ENCODE measurements around the gene IL17C.

Gene IL17C

DNA sequence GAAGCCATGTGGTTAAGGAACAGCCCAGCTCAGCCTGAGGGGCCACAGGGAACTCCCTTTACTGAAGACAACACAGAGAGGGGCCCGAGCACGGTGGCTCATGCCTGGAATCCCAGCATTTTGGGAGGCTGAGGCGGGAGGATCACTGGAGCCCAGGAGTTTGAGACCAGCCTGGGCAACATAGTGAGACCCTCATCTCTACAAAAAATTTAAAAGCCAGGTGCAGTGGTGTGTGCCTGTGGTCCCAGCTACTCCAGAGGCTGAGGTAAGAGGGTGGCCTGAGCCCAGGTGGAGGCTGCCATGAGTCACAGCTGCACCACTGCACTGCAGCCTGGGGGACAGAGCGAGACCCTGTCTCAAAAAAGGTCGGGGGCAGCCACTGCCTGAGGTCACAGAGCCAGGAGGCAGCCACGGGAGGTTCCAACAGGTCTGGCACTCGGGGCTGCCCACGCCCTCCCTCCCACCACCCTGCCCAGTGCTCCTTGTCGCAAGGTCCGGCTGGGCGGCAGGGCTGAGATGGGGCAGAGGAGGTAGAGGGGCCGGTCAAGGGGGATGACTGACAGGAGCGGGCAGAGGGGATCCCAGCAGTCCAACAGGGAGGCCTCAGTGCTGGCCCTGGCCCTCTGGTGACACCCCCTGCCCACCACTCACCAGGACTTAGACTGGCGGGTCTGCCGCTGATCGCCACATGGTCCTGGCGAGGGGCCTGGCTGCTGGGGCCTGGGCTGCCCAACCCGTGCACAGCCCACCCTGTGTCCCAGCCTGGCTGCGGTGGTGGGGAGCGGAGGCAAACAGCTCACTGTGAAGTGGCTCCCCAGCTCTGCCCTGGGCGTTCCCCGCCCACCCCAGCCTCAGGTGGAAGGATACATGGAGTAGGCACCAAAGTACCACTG lies 9.1 kb downstream of the IL17C start:
- DNase-seq: no peak

GRCh38 chr16:88649195-88649923 lies 11.0 kb downstream of the IL17C start:
- DNase-seq: no peak

GRCh38 chr16:88649924-88650748 lies 11.8 kb downstream of the IL17C start:
- DNase-seq: peak; percentile 44

DNA sequence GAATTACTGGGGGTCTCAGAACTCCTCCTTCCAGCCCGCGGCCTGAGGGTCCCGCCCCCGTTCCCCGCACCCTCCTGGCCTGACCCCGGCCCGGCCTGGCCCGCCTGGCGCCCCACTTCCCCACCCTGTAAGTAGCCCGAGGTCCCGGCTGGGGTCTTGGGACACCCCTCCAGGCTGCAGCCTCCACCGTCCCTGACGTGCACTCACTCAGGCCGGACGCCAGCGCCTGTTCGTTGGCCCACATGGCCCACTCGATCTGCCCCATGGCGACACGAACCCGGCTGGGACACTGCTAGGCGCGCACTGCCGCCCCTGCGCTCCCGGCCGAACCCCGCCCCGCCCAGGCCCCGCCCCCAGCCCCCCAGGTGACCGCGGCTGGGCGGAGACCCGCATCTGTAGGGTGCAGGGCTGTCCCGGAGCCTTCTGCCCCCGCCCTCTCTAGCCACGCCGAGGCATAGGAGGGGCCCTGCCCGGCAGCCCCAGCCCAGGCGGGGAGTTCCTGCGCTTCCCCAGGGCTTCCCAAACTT lies 12.4 kb downstream of the IL17C start, which contains the start of gene CYBA:
TSS of gene CYBA (minus strand) at position 305 of the 527 bp plus-strand sequence. CDS start at position 265, 40 bp downstream.
- DNase-seq: peak; percentile 89

DNA sequence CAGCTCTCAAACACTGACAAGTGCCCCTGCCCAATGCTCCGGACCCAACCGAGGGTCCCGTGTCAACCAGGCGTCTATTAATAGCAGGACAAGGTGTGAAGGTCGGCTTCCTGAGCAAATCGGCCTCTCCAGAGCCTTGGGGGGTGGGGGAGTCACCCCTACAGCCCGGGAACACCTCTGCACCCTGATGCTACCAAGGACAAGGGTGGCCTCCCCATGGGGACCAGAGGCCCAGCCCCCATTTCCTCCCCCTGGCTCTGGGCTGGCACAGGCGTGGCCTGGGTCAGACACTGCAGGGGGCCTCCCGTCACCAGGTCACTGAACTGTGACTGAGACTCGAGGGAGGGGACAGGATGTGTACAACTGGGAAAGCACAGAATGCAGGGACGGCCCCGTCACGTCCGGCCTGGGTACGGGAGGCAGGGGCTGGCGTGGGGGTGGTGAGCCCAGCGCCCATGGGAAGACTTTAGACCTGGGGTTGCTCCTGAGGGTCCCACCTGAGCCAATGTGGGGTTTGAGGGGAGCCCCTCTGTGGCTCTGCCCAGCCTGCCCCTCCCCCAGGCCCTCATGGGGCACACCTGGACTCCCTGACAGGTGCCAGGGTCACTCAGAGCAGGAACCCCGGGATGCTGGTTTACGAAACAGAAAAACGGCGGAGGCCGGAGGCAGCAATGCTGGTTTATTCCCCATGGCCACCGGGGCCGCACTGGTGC lies 13.1 kb downstream of the IL17C start:
- DNase-seq: peak; percentile 85

GRCh38 chr16:88651989-88652761 lies 13.8 kb downstream of the IL17C start:
- DNase-seq: no peak

- DNase-seq: no peak
Measured at GRCh38 chr16:88652762-88653063, 14.3 kb downstream of the IL17C start.

GRCh38 chr16:88653101-88653500 lies 14.7 kb downstream of the IL17C start:
- no peak for DNase-seq

GRCh38 chr16:88653596-88654362 lies 15.4 kb downstream of the IL17C start:
- peak; percentile 23 for DNase-seq

DNA sequence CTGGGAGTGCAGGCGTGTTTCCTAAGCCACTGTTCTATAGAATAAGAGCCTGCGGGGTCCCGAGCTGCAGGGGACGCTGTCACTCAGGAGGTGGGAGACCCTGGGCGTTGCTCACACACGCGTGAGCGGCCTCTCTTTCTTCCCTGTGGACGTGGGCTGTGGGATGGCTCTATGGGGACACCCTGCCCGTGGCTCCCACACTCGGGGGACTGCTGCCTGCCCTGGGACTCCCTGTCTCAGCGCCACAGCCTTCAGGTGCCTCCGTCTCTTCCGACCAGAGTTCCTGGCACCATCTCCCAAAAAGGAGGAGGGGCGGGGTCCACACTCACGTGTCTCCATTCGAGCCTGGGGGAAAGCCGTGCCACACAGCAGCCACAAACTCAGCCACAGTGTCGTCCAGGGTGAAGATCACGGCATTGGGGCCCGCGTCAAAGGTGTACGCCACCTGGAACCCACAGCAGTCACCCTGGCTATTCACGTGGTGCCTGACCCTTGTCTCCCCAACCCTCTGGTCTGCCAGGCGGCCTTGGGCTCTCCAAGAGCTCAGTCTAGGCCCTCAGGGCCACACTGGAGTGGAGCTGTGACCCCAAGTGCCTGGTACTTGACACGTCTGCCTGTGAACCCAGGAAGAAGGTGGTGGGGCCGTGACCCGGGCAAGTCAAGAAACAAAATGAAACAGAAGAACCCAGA lies 16.1 kb downstream of the IL17C start:
- DNase-seq: no peak

DNA sequence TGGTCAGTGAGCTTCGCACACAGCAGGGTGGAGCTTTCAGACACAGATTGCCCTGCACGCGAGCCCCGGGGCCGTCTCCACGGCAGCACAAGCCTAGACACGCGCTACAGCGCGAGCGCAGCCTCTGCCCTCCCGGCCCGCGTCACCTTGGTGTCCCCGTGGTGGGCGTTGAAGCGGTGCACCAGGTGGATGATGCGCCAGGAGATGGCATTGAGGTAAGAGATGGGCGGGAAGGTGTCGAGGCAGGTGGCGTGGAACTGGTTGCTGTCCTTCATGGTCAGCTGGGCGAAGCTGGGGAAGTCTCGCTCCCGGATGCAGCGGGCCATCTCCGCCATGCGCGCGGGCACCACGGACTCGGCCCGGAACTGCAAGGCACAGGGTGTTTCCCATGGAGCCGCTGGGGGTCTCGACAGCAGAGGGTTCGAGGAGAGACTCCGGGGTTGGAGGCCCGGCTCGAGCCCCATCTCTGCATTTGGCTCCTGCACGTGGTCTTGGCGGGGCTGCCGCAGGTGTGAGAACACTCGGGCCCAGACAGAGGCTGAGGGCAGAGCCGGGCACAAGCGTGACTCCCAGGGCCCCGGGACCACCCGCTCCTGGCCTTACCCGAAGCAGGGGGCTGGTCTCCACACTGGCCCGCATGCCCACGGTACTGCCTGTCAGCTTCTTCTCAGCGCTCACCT lies 16.8 kb downstream of the IL17C start:
- DNase-seq: no peak

- no peak for DNase-seq
Measured at GRCh38 chr16:88655733-88656281, 17.4 kb downstream of the IL17C start.

GRCh38 chr16:88656291-88656980 lies 18.1 kb downstream of the IL17C start:
- DNase-seq: no peak

- no peak for DNase-seq
Measured at GRCh38 chr16:88657371-88657770, 19.0 kb downstream of the IL17C start.

GRCh38 chr16:88658714-88659113 lies 20.3 kb downstream of the IL17C start:
- no peak for DNase-seq

DNA sequence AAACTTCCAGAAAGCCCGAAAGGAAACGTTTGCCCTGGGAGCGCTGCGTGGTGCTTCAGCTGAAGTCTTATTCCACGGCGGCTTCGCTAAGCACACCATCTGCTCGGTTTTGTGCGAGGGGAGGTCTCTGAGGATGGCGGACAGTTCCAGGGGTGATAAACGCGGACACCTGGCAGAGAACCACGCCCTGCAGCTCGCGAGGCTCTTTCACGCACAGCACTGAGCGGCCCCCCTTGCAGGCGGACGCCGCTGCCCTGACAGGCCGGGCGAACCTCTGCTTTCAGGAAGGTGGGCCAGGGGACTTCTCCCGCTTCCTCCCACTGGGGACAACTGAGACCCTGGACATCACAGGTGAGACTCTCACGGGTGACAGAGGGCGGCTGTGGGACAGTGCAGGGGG lies 20.8 kb downstream of the IL17C start:
- DNase-seq: no peak

- no peak for DNase-seq
Measured at GRCh38 chr16:88661468-88661867, 23.1 kb downstream of the IL17C start.

GRCh38 chr16:88662222-88662842 lies 24.0 kb downstream of the IL17C start:
- no peak for DNase-seq

Data from CD4-positive, alpha-beta T cell treated with Interleukin-12 subunit alpha and Interleukin-12 subunit beta, for 1 hour (primary cell).